ENCODE measurements around the gene SURF2. TPM values are rescaled to one million over a fixed set of nuclear protein-coding genes. Genes with fewer than 3 reads are reported as not detected.

SURF2 gene
- polyA plus RNA-seq, 4 donors: 19.5 to 28.5 (median 22.8) TPM

DNA sequence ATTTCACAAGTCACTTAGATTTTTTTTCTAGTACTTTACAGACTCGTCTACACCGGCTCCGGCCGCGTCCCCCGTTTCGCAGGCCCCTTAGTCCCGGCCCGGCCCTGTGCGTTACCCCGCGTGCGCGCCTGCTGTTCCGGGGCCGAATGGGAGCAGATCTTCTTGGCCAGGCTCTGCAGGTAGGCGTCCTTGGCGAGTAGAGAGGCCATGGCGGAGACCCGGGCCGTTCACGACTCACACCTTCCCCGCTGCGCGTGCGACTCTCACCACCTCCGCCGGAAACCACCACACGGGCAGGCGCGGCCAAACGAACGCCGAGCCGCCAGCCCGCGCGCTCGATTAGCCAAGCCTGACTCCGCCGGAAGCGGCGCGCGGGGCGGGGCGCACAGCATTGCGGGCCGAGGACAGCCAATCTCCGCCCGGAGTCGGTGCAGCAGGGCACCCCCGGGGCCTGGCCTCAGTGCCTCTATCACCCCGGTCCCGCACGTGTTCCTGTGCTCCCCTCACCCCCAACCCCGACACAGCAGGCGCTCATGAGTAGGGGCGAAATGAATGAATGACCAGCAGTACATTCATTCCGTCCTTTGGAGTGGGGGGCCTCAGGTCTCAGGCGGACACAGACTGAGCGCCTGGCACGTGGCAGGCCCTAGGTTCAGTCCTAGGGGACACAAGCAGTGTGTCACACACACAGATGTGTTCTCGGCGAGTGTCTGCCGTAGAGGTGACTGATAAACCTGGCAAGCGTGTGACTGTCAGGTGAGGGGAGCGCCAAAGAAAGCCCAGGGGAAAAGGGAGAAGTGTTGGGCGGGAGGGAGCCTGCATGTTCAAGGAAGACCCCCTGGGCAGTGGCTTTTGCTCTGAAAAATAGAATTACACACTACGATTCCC is 20.2 kb upstream of the SURF2 start, which contains the start of gene SURF6:
Gene SURF6, minus strand, starts transcription at position 265 of the 888 bp plus-strand sequence. Its CDS starts 56 bp downstream, at position 209.
- DNase-seq (ENCODE audit: low read depth in 4 of 4, low spot score in 3 of 4): peak; percentile 68 to 81 (median 74)

DNA sequence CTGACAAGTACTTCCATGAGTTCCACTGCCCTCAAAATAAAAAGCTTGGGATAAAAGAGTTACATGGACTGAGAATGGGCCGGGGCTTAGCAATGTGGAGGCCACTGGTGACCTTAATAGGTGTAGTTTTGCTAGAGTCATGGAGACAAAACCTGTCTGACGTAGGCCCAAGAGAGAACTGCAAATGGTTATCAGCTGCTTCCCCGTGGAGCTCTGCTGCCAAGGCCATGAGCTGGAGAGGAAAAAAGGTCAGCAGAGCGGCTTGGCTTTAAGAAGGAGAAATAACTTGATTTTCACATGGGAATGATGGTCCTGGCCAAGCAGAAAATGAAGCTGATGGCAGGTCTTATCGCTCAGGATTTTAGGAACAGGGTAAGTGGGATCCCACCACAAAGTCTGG is 16.7 kb upstream of the SURF2 start:
- DNase-seq (ENCODE audit: low read depth in 4 of 4, low spot score in 3 of 4): no peak

GRCh38 chr9:133340256-133340655 is 16.1 kb upstream of the SURF2 start:
- DNase-seq (ENCODE audit: low read depth in 4 of 4, low spot score in 3 of 4): no peak

- DNase-seq (ENCODE audit: low read depth in 4 of 4, low spot score in 3 of 4): no peak
These were observed 15.4 kb upstream of the SURF2 start for GRCh38 chr9:133340916-133341315.

DNA sequence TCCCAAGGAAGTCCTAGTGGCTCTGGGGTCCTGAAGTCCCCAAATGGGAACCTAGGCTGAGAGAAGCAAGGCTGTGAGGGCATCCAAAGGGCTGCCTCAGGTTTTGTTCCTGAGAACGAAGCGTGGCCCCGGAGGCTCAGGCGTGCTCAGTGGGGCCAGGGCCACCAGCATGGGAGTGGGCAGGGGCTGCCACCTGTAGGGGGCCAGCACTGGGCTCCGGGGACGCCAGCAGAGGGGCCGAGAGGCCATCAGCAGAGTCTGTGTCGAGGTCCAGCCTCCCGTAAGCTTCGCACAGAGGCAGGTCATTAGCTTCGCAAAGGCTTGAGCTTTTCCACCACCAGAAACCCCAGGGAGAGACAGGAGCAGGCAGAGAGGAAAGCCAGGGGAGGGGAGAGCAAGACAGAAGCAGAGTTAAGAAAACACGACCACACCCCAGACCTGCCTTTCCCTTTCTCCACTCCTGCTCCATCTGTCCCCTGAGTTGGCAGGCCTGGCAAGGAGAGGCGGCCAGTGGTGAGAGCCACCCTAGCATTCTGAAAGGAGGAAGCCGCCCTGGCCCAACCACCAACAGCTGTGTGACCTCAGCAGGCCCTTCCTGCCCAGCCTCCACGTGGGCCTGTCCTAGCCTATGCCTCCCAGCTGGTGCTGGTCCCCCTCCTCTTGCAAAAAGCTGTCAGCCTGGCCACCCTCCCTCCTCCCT is 14.8 kb upstream of the SURF2 start:
- DNase-seq (ENCODE audit: low read depth in 4 of 4, low spot score in 3 of 4): no peak

DNA sequence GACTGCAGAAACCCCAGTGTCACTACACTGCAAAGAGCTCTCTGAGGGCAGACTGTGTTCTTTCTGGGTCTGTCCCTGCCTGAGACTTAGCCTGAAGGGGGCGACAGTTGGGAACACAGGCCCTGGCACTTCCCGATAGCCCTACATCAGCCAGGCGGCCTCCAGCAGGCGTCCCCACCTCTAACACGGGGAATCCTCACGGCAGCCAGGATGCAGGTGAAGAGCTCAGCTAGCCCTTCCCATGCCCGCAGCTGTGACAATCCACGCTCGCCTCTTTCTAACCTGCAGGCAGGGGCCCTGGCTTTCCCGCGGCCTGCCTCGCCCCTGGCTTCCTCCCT is 14.3 kb upstream of the SURF2 start:
- DNase-seq (ENCODE audit: low read depth in 4 of 4, low spot score in 3 of 4): no peak

- DNase-seq (ENCODE audit: low read depth in 4 of 4, low spot score in 3 of 4): no peak
These were observed 13.8 kb upstream of the SURF2 start for GRCh38 chr9:133342570-133342969.

GRCh38 chr9:133344071-133344470 is 12.3 kb upstream of the SURF2 start:
- DNase-seq (ENCODE audit: low read depth in 4 of 4, low spot score in 3 of 4): no peak

DNA sequence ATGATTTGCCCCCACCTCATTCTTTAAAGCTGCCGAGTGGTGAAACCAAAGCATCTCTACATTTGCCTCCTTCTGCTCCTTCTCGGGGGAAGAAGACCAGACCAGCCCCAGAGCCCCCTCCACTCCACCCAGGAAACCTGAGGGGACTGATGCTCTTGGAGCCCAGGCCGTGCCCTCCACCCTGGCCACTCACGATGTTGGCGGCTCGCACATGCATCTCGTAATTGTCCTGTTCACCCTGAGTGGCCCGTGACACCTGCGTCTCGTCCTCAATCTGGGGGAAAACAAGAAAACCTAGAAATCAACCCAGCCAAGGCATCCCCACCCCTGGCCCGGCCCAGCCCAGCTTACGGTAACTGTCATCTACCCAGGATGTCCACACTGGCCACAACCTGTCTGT is 11.4 kb upstream of the SURF2 start:
- DNase-seq (ENCODE audit: low read depth in 4 of 4, low spot score in 3 of 4): no peak

DNA sequence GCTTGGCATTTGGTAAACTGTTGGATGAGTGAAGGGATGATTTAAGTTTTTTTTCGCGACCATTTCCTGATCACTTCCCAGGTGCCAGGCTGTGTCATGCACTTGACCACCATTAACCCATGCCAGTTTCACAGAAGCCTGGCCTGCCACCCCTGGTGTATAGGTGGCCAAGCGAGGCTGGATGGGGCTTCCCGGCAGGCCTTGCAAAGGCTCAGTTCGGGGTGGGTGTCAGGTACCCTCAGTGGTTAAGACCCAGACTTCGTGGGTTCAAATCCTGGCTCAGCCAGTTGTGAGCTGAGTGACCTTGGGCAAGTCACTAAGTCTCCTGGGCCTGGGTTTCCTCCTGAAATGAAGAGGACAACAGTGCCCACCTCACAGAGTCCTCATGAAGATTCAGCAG is 10.8 kb upstream of the SURF2 start:
- no peak for DNase-seq (ENCODE audit: low read depth in 4 of 4, low spot score in 3 of 4)

GRCh38 chr9:133346021-133346785 is 10.1 kb upstream of the SURF2 start:
- DNase-seq (ENCODE audit: low read depth in 4 of 4, low spot score in 3 of 4): no peak

- DNase-seq (ENCODE audit: low read depth in 4 of 4, low spot score in 3 of 4): no peak
These were observed 8.8 kb upstream of the SURF2 start for GRCh38 chr9:133347515-133347984.

- DNase-seq (ENCODE audit: low read depth in 4 of 4, low spot score in 3 of 4): peak; percentile 92 to 94 (median 94)
These were observed 8.2 kb upstream of the SURF2 start, which contains the start of the genes MED22 and RPL7A for GRCh38 chr9:133347985-133348717. Gene MED22, minus strand, starts transcription at chr9:133348131. Its CDS starts 1,469 bp downstream, at chr9:133346662. Gene RPL7A, plus strand, starts transcription at chr9:133348218. Its CDS starts 26 bp downstream, at chr9:133348244.

GRCh38 chr9:133348718-133349573 is 7.4 kb upstream of the SURF2 start:
- DNase-seq (ENCODE audit: low read depth in 4 of 4, low spot score in 3 of 4): no peak

DNA sequence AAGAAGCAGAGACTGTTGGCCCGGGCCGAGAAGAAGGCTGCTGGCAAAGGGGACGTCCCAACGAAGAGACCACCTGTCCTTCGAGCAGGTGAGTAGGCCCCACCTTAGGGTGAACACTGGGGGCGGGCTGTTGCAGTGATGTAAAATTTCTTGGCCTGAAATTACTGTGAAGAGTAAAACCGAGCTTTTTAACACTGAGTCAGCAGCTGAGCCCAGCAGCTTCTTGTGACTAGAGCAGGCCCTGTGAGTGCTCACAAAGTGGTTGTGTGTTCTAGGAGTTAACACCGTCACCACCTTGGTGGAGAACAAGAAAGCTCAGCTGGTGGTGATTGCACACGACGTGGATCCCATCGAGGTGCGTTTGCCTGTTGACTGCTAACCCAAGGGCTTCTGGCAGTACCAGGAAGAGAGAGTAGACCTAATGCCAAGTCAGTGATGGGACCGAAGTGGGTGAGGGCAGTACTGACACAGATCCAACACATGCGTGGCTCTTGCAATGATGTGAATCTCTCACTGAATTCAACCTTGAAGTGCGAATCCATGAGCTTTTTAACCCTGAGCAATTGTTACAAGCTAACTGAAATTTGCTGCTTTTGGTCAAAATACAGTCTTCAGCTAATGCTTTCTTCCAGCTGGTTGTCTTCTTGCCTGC is 6.3 kb upstream of the SURF2 start:
- DNase-seq (ENCODE audit: low read depth in 4 of 4, low spot score in 3 of 4): no peak

DNA sequence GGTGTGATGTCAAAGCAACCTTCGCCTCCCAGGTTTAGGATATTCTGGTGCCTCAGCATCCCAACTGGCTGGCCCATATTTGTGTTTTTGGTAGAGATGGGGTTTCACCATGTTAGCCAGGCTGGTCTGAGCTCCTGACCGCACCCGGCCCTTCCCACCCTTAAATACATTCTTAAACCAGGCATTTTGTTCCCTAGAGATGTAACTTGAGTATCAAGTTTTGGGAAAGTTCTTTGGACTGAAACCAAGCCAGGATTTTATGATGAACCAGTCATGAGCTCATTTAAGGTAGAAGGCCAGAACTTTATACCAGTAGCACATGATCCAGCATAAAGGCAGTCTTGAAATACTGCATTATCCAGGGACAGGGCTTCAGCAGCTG is 4.8 kb upstream of the SURF2 start:
- no peak for DNase-seq (ENCODE audit: low read depth in 4 of 4, low spot score in 3 of 4)

- no peak for DNase-seq (ENCODE audit: low read depth in 4 of 4, low spot score in 3 of 4)
These were observed 4.3 kb upstream of the SURF2 start for GRCh38 chr9:133351908-133352634.

All from right renal pelvis (tissue), 4 donors.